HG03108 (cell line): ENCODE results near the gene LFNG.

Experiments used
- ATAC-seq: cut with Tn5 transposase; IDR thresholded peaks from one replicate; pipeline ENCODE4 v1.9.1; 2021; ENCODE audit warnings: moderate library complexity; ENCODE audit not compliant: unreplicated experiment

LFNG gene

DNA sequence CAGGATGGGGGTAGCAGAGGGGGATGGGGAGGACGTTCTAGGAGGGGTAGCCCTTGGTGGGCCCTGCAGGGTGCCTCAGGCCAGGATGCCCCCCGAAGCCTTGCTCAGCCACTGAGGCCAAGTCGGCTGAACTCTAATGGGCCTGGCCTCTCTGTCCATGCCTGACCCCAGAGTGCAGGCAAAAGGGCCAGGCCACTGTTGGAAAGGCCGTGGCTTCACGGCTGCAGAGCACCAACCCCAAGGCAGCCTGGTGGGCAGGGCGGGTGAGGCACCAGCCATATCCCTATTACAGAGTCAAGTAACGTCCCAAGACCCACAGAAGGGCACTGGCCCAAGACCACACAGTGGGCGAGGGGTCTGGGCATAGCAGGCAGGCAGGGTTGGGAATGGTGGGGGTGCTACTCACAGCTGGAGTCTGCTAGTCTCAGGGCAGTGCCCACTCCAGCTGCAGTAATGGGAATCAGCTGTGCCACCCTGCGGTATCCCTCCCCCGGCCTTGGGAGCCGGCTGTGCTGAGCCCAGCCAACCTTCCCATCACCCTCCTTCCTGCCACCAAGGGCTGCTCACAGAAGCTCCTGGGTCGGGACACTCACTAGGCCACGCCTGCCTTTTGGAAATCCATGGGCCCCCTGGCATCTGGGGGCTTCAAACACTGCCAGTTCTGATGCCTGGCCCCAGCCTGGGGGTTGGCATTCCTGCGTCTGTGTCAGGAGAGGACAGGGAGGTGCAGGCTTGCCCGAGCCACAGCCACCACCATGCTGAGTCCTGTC is 4.0 kb upstream of the LFNG start:
- ATAC-seq, result no peak

DNA sequence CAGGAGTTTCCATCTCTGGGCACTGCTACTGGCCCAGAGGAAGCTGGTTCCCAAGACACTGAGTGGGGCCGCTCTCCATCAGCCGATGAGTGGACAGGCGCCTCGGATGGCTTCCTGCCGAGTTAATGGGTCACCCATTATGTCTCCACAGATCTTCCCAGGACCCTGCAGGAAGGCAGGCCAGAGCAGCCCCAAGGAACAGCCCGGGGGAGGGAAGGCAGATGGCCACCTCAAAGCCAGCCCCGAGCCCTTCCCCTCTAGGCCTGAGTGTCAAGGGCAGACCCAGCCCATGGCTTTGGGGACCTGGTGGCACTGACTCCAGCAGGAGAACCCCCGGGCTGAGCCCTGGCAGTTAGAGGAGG is 3.4 kb upstream of the LFNG start:
- ATAC-seq, result no peak

DNA sequence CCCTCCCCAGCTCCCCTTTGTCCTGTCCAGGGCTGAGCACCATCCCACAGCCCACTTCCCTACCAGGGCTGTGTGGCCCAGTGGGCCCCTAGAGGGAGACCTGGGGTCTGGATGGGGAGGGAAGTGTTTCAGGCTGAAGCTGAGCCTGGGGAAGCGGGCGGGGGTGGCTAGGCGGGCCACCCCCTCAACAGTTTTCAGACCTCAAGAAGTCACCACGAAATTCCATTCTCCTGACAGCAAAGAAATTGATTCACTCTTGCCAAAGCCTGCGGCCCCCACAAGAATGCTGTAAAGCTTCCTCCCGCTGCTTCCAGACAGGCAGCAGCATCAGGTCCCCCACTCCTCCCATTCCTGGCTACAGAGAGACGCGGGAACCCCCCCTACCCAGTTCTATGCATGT is 2.5 kb upstream of the LFNG start:
- no peak for ATAC-seq

DNA sequence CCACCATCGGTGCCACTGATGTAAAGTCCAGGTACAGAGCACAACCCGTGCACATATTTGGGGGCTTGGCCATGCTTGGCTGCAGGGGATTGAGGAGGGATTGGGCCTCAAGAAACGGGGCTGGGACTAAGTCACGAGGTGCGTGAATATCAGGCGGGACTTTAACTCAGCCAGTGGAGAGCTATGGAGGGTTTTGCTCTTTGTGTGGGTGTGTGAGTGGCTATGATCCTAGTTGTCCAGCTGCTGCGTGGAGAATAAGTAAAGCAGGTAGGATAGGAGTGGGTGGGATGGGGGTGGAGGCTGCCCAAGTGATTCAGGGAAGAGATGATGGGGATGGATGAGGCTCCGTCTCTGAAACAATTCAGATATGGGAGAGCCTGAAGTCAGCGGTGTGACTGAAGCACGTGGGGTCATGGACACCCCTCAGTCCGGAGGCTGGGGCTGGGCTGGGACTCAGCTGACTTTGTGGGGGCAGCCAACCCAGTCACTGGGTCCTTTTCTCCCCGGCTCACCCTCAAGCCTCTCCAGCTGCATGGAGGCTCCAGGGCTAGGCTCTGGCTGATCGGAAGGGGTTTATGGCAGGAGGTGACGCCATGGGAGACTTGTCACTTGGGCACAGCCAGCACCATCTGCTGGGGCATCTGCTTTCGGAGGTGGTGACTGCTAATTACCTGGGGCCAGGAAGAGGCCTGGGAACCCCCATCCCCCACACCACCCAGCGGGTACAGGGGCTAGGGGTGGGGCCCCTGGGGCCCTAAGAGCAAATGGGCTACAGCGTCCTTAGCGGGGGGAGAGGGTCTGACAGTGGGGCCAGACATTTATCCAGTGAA is 1.7 kb upstream of the LFNG start:
- ATAC-seq, result no peak

- ATAC-seq, result no peak
Observed at GRCh38 chr7:2518737-2519118, 846 bp upstream of the LFNG start.

DNA sequence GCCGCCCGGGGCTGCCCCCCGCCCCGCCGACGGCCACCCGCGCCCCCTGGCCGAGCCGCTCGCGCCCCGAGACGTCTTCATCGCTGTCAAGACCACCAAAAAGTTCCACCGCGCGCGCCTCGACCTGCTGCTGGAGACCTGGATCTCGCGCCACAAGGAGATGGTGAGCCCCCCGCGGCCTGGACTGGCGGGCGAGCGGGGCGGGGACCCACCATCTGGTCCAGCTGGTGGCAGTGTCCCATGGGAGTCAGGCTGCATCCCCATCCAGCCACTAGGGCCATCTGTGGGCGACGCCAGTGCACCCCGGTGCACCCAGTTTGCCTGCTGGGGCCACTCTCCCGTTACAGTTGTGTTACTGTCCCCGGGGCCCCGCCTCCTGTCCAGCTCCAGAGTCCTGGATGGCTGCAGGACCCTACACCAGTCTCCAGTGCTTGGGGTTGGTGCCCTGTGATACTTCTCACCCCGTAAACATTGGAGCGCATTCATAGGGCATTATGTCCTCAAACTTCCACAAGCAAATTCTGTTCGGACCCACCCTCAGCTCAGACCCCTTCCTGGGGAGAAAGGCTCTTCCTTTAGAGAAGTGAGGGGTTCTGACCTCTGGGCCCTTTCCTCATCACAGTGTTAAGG is 672 bp downstream of the LFNG start:
- ATAC-seq, result no peak

- no peak for ATAC-seq
Observed at GRCh38 chr7:2520761-2521290, 1.3 kb downstream of the LFNG start.

- no peak for ATAC-seq
Observed at GRCh38 chr7:2521341-2521745, 1.8 kb downstream of the LFNG start.

DNA sequence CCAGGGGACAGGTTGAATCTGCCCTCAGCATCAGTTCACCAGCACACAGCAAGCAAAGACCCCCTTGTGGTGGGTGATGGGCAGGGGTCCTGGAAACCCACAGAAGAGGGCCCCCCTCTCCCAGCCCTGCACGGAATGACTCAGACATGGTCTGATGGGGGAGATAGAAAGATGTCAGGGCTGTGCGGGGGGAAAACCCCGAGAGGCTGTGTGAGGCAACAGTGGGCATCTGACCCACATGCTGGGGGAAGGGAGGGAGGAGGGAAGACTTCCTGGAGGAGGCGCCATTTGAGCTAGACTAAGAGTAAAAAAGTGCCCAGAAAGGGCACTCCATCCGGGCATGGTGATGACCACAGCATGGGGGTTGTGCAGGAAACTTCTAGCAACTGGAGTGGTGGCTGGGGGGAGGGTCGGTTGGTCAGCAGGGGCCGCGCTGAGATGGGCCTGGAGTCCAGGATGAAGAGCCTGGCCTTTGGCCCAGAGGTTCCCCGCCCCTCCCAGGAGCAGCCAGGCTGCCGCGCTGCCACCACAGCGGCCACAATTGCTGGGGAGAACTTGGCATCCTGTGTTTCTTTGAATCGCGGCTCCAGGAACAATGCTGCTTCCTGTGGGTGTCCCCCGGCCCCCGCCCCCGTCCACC is 2.5 kb downstream of the LFNG start:
- ATAC-seq, result no peak

DNA sequence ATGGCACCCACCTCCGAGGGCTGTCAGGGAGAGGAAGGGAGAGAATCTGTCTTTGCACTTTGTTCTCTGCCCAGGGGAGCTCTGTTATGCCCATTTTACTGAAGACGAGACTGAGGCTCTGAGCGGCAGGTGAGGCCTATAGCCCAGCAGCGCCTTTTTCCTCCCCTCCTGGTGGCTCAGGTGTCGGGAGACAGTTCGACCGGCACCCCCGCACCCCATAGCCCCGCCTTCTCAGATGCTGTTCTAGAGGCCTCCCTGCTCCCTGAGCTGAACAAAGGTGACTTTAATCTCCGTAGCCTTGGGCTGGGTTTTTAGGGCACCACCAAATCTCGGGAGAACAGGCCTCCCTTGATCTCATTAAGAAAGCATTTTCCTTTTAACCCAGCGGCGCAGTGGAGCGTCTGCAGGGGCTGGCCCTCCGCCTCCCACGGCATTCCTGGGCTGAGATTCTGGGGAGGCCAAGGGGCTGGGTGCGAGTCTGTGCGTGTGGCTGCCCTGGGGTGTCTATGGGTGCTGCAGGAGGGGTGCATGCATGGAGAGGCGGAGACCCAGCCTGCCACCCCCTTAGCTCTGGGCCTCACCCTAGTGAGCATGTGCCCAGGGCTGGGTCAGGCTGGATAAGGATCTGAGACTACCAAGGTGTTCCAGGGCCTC is 3.3 kb downstream of the LFNG start:
- no peak for ATAC-seq

- no peak for ATAC-seq
Observed at GRCh38 chr7:2523461-2523936, 3.9 kb downstream of the LFNG start.

GRCh38 chr7:2523941-2524807 is 4.6 kb downstream of the LFNG start:
- ATAC-seq, result no peak

DNA sequence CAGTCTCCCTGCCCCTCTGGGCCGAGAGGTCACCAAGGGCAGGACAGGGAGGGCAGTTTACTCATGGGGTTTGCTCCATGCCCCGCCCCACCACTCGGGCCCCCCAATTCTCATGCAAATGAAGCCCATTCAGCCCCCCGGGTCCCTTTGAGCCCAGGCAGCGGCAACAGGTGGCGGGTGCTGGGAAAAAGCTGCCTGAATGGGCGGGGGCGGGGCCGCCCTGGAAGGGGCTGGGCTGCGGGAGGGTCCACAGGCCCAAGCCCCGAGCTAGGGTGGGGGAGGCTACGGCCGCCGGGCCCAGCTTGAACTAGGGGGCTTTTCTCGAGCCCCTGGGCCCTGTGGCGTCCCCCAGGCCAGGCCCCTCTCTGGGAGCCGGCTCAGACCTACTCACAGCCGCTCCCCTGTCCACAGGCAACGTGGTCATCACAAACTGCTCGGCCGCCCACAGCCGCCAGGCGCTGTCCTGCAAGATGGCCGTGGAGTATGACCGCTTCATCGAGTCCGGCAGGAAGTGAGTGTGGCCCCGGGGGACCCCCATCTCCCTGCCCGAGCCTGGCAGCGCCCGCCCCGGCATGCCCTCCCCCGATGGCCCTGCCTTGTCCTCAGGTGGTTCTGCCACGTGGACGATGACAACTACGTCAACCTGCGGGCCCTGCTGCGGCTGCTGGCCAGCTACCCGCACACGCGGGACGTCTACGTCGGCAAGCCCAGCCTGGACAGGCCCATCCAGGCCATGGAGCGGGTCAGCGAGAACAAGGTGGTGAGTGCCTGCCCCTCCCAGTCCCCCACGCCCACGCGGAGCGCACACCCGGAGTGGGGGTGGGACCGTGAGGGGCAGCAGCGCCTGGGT is 5.5 kb downstream of the LFNG start:
- no peak for ATAC-seq

DNA sequence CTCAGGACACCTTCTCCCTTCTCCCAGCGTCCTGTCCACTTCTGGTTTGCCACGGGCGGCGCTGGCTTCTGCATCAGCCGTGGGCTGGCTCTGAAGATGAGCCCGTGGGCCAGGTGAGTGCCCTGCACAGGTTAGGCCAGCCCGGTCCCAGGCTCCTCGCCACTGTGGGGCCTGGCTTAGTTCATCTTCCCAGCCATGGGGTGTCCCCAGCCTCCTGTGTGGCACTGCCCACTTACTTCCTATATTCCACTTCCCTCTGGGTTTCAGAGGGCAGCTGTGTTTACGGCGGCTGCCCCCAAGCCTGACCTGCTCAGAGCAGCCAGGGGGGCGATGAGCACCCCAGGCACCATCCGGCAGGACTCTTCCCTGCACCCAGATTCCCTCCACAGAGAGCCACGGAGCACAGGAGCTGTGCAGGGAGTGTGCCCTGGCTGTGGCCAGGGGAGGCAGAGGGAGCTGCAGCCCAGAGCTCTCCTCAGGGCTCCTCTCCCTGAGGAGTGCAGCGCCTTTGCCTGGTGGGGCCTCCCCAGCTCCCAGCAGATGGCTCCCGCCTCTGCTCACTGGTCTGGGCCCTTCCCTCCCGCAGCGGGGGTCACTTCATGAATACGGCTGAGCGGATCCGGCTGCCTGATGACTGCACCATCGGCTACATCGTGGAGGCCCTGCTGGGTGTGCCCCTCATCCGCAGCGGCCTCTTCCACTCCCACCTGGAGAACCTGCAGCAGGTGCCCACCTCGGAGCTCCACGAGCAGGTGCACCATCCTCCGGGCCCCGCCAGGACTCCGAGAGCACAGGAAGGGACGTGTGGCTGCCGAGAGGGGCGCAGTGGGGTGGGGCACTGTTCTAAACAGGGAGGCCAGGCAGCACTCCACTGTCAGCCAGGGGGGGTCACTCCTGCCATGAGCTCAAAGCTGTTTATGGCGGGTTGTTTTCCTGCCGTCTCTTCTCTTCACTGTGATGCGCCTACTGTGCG is 6.4 kb downstream of the LFNG start:
- ATAC-seq, result no peak

DNA sequence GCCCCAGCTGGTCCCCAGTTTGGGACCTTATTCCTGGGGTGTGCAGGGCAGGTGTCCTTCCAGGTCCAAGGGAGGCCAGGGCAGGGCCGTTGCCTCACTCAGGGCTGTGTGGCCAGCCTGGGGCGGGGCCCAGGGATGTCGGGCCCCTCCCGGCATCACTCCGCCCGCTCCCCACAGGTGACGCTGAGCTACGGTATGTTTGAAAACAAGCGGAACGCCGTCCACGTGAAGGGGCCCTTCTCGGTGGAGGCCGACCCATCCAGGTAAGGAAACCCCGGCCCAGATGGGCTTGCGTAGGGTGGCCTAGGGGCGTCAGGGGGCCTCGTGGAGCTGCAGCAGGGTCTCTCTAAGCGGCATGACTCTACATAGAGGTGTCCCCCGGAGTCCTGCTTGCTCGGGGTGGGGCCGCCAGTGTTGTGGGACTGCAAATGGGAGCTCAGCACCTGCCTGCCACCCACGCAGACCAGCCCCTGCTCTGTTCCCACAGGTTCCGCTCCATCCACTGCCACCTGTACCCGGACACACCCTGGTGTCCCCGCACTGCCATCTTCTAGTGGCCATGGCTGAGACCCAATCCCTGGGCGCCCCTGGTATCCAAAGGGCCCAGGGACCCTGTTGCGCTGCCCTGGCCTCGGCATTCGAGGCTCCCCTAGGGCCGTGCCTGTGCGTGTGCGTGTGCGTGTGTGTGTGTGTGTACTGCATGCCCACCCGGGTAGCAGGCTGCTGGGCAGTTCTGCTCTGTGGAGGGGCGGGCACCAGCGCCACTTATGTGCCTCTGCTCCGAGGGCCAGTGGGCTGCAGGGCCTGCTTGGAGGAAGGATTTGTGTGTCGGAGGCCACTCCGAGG is 7.3 kb downstream of the LFNG start:
- no peak for ATAC-seq
